Body of pancreas (tissue), 4 donors: ENCODE data around the gene NAT14. TPM values are rescaled to one million over a fixed set of nuclear protein-coding genes. Genes with fewer than 3 reads are reported as not detected.

Experiments
- ATAC-seq: fragments of 150-250 bp; one replicate; pipeline ENCODE4 v1.9.1; 2016
- DNase-seq, 4 donors: peaks; one replicate each; pipeline ENCODE4 v3.0.0-alpha.2; 2019
- H3K27ac ChIP-seq, 4 donors: fragments of 200-600 bp; sonication (generic); 1 replicate in 3 of 4; 2 replicates in 1 of 4; pipeline versions ENCODE4 v1.5.1 to v1.6.1; 2016 to 2019; ENCODE audit warnings: mild to moderate bottlenecking in 1 of 4, mixed read lengths in 1 of 4, moderate library complexity in 1 of 4
- H3K27me3 ChIP-seq, 2 donors: fragments of 200-600 bp; sonication (generic); one replicate each; pipeline ENCODE4 v1.6.0; 2016; ENCODE audit warnings: mild to moderate bottlenecking in 1 of 2
- H3K36me3 ChIP-seq, 2 donors: fragments of 200-600 bp; sonication (generic); replicated peaks in 1 of 2; 2 replicates each; pipeline ENCODE4 v1.5.1; 2016; ENCODE audit warnings: low read depth in 2 of 2; ENCODE audit not compliant: insufficient read depth in 1 of 2
- H3K4me1 ChIP-seq: fragments of 200-600 bp; sonication (generic); one replicate; pipeline ENCODE4 v1.6.0; 2016
- H3K4me3 ChIP-seq, 2 donors: fragments of 200-600 bp; sonication (generic); 1 replicate in 1 of 2; 2 replicates in 1 of 2; pipeline ENCODE4 v1.5.1; 2016 to 2019
- H3K9me3 ChIP-seq, 3 donors: fragments of 200-600 bp; sonication (generic); 1 replicate in 2 of 3; 2 replicates in 1 of 3; pipeline ENCODE4 v1.5.1; 2016
- POLR2A ChIP-seq, 3 donors: fragments of 450-650 bp; IDR thresholded peaks; one replicate each; pipeline ENCODE4 v1.6.1; 2016; ENCODE audit warnings: antibody characterized with exemption in 3 of 3, mild to moderate bottlenecking in 2 of 3
- WGBS, 2 donors: methylation state at CpG; one replicate each; pipeline ENCODE4 v1.1.5; 2017; 5-methylcytosine and 5-hydroxymethylcytosine counted together
- intact Hi-C: fragments of 100-400 bp; cut with DNase I; formaldehyde crosslinking; loops from one replicate; pipeline ENCODE4 v1.15.1; 2023
- total RNA-seq, 2 donors: library from RNA; depleted of rRNA; stranded (reverse); fragments of >200 nt; gene quantifications; one replicate each; pipeline ENCODE4 v1.1.0, GENCODE V29; 2016
- TF ChIP-seq, protein P1 (sequence below), 7 experiments: fragments of 450-650 bp in 4 of 7; fragments of 200-600 bp in 3 of 7; sonication (generic) in 3 of 7; IDR thresholded peaks; one replicate each; pipeline ENCODE4 v1.5.1; 2016 to 2019; ENCODE audit warnings: antibody characterized with exemption in 7 of 7

Gene NAT14
- total RNA-seq, 2 donors from 2014 or later, result 4.2 to 8.2 TPM

DNA sequence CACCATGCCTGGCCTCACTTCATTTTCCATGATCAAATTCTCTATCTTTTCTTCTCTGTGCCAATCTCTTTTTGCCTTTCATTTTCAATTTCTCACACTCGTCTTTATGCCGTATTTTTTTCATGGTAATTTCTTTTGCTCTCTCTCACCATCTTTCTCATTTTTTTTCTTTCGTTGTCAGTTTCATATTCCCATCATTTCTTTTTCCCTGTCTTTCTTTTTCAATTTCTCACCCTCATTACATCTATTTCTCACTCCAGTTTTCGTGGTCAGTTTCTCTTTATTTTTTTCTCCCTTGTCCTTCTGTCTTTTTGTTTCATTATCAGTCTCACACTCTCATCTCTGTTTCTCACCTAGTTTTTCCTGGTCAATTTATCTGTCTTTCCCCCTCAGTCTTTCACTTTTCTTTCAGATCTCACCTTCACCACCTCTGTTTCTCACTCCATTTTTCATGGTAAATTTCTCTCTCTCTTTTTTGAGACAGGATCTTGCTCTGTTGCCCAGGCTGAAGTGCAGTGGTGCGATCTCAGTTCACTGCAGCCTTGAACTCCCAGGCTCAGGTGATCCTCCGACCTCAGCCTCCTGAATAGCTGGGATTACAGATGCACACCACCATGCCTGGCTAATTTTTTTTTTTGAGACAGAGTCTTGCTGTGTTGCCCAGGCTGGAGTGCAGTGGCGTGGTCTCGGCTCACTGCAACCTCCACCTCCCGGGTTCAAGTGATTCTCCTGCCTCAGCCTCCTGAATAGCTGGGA, 17.4 kb downstream of the NAT14 start:
- no peak for ATAC-seq
- TF ChIP-seq, protein P1, sequence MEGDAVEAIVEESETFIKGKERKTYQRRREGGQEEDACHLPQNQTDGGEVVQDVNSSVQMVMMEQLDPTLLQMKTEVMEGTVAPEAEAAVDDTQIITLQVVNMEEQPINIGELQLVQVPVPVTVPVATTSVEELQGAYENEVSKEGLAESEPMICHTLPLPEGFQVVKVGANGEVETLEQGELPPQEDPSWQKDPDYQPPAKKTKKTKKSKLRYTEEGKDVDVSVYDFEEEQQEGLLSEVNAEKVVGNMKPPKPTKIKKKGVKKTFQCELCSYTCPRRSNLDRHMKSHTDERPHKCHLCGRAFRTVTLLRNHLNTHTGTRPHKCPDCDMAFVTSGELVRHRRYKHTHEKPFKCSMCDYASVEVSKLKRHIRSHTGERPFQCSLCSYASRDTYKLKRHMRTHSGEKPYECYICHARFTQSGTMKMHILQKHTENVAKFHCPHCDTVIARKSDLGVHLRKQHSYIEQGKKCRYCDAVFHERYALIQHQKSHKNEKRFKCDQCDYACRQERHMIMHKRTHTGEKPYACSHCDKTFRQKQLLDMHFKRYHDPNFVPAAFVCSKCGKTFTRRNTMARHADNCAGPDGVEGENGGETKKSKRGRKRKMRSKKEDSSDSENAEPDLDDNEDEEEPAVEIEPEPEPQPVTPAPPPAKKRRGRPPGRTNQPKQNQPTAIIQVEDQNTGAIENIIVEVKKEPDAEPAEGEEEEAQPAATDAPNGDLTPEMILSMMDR (IDR thresholded peaks at IDR 0.05), result no peak
- no peak for TF ChIP-seq POLR2A (IDR thresholded peaks at IDR 0.05)
- WGBS, 2 donors, result 82 to 89% methylated on average over 9 of the region's 9 CpGs
- no peak for DNase-seq
- Histone ChIP-seq H3K27me3 (no peaks in the 10 kb centered on the region), H3K9me3 (no peaks in the 10 kb centered on the region), H3K4me1 (peaks cover 10% of the 10 kb centered on the region), H3K36me3 (no peaks in the 10 kb centered on the region), H3K4me3 (no peak overlapping the region), H3K27ac (no peak overlapping the region)
- intact Hi-C loops, result loop anchor here (5.0 kb wide), 1 partner anchor 360 kb away; no protein-coding TSS in a partner anchor

DNA sequence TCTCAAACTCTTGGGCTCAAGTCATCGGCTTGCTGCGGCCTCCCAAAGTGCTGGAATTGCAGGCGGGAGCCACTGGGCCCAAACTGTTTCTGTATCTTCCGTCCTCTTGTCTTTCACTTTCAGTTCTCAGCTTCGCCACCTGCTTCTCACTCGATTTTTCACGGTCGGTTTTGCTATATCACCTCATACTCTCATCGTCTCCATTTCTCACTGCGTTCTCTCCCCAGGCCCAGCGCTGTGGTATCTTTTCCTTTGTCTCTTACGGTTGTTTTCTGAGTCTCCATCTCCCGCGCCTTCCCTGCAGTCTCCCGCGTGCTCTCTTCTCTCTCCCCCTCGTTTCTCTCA, 18.1 kb downstream of the NAT14 start:
- Histone ChIP-seq H3K27ac (no peak overlapping the region), H3K27me3 (no peaks in the 10 kb centered on the region), H3K4me3 (no peak overlapping the region), H3K36me3 (no peaks in the 10 kb centered on the region), H3K9me3 (no peaks in the 10 kb centered on the region), H3K4me1 (peaks cover 10% of the 10 kb centered on the region)
- 73 to 91% methylated on average over 16 to 17 of the region's 17 CpGs for WGBS, 2 donors
- no peak for DNase-seq
- TF ChIP-seq, protein P1 (IDR thresholded peaks at IDR 0.05), result no peak
- TF ChIP-seq POLR2A (IDR thresholded peaks at IDR 0.05), result no peak
- intact Hi-C loops, result loop anchor here (5.0 kb wide), 1 partner anchor 361 kb away; no protein-coding TSS in a partner anchor
- no peak for ATAC-seq

DNA sequence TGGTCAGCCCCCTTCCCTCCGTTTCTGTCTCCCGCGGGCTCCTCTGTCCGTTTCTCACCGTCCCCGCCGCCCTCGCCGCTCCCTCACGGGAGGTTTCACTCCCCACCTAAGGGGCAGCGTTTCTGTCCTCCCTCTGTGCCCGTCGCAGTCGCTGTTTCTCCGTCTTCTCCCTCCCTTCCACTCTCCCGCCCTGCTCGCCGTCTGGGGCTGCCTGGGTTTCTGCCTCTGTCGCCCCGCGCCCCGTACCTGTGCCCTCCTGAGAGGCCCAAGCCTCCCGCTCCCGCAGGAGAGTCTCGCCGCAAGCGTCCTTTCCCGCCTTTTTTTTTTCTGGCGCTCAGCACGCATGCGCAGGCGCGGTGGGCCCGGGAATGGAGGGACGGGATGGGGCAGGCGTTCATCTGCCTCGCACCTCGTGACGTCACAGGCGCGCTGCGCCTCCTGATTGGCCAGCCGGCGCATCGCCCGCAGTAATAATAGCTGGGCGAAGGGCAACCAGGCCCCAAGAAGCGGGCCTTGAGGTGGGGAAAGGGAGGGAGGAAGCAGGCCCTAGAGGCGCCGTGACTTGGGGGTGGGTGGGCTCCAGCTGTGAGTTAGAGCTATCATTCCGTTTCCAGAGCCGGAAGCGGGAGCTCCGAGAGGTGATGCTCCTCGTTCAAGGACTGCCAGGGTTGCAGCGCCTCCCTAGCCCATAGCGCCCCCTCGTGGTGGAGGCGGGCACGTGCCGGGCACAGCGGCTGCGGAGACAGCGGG, 18.7 kb downstream of the NAT14 start:
- peak overlapping the region in 2 of 4 donors; percentile 34 to 69 for H3K27ac ChIP-seq
- peak; percentile 96 for ATAC-seq
- TF ChIP-seq POLR2A (IDR thresholded peaks at IDR 0.05), result no peak
- TF ChIP-seq, protein P1 (IDR thresholded peaks at IDR 0.05), result peak; percentile 92 to 98 (median 97)
- no peaks in the 10 kb centered on the region for H3K9me3 ChIP-seq
- H3K4me3 ChIP-seq, result no peak overlapping the region
- H3K4me1 ChIP-seq, result peaks cover 10% of the 10 kb centered on the region
- WGBS, 2 donors, result 10 to 22% methylated on average over 38 to 64 of the region's 64 CpGs
- H3K36me3 ChIP-seq, result no peaks in the 10 kb centered on the region
- peak; percentile 88 to 95 (median 93) for DNase-seq
- no peaks in the 10 kb centered on the region for H3K27me3 ChIP-seq
- intact Hi-C loops, result loop anchor here (5.0 kb wide), 1 partner anchor 361 kb away; no protein-coding TSS in a partner anchor

DNA sequence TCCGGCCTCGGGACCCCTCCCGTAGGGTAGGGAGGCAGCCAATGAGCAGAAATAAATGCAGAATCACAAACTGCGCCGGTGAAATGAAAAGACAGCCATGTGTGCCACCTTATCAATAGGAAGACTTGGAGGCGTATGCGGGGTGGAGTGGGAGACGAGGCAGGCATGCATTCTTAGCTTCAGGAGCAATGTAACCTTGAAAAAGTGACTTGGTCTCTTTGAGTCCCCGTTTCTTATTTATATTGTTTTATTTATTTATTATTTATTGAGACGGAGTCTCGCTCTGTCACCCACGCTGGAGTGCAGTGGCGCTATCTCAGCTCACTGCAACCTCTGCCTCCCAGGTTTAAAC, 19.2 kb downstream of the NAT14 start:
- Histone ChIP-seq H3K9me3 (no peaks in the 10 kb centered on the region), H3K4me1 (peaks cover 10% of the 10 kb centered on the region), H3K4me3 (no peak overlapping the region), H3K27ac (peak overlapping the region in 1 of 4 donors; percentile 69), H3K27me3 (no peaks in the 10 kb centered on the region), H3K36me3 (no peaks in the 10 kb centered on the region)
- WGBS, 2 donors, result 21 to 23% methylated on average over 13 of the region's 13 CpGs
- intact Hi-C loops, result loop anchor here (5.0 kb wide), 1 partner anchor 362 kb away; no protein-coding TSS in a partner anchor
- DNase-seq, result no peak
- peak; percentile 6 for ATAC-seq
- TF ChIP-seq, protein P1 (IDR thresholded peaks at IDR 0.05), result no peak
- no peak for TF ChIP-seq POLR2A (IDR thresholded peaks at IDR 0.05)
